Peyer's patch (tissue), 4 donors: Measurements from ENCODE around the gene KLK2.

ENCODE experiments used
- POLR2A ChIP-seq, 2 donors: fragments of 450-650 bp; IDR thresholded peaks; one replicate each; pipeline ENCODE4 v1.5.1; 2017; ENCODE audit warnings: antibody characterized with exemption in 2 of 2, mild to moderate bottlenecking in 2 of 2, moderate library complexity in 2 of 2
- TF ChIP-seq, protein P1 (sequence below), 6 experiments: fragments of 450-650 bp in 4 of 6; fragments of 200-600 bp in 2 of 6; sonication (generic) in 1 of 6; IDR thresholded peaks; one replicate each; pipeline ENCODE4 v1.5.1; 2017 to 2019; ENCODE audit warnings: antibody characterized with exemption in 6 of 6, mild to moderate bottlenecking in 3 of 6, moderate library complexity in 1 of 6

DNA sequence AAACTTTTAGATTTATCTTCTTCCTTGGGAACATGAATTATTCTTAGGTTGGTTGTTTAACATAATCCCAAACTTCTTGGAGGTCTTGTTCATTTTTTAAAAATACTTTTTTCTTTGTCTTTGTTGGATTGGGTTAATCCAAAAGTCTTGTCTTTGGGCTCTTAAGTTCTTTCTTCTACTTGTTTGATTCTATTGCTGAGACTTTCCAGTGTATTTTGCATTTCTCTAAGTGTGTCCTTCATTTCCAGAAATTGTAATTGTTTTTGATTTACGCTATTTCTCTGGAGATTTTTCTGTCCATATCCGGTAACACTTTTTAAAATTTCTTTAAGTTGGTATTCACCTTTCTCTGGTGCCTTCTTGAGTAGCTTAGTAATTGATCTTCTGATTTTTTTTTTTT lies 30.0 kb upstream of the KLK2 start:
- TF ChIP-seq, protein P1, sequence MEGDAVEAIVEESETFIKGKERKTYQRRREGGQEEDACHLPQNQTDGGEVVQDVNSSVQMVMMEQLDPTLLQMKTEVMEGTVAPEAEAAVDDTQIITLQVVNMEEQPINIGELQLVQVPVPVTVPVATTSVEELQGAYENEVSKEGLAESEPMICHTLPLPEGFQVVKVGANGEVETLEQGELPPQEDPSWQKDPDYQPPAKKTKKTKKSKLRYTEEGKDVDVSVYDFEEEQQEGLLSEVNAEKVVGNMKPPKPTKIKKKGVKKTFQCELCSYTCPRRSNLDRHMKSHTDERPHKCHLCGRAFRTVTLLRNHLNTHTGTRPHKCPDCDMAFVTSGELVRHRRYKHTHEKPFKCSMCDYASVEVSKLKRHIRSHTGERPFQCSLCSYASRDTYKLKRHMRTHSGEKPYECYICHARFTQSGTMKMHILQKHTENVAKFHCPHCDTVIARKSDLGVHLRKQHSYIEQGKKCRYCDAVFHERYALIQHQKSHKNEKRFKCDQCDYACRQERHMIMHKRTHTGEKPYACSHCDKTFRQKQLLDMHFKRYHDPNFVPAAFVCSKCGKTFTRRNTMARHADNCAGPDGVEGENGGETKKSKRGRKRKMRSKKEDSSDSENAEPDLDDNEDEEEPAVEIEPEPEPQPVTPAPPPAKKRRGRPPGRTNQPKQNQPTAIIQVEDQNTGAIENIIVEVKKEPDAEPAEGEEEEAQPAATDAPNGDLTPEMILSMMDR (IDR thresholded peaks at IDR 0.05) = no peak
- TF ChIP-seq POLR2A (IDR thresholded peaks at IDR 0.05) = no peak
